Uterus (tissue), 2 donors: Measurements from ENCODE around the gene CD53.

Experiments
- POLR2A ChIP-seq, 2 donors: fragments of 450-650 bp; IDR thresholded peaks; one replicate each; pipeline ENCODE4 v1.6.1; 2016; ENCODE audit warnings: antibody characterized with exemption in 2 of 2, mild to moderate bottlenecking in 1 of 2, moderate library complexity in 1 of 2
- TF ChIP-seq, protein P1 (sequence below), 4 experiments: fragments of 200-600 bp in 2 of 4; fragments of 450-650 bp in 2 of 4; sonication (generic) in 2 of 4; IDR thresholded peaks; one replicate each; pipeline ENCODE4 v1.5.1; 2016 to 2019; ENCODE audit warnings: antibody characterized with exemption in 4 of 4, mild to moderate bottlenecking in 2 of 4, moderate library complexity in 1 of 4

DNA sequence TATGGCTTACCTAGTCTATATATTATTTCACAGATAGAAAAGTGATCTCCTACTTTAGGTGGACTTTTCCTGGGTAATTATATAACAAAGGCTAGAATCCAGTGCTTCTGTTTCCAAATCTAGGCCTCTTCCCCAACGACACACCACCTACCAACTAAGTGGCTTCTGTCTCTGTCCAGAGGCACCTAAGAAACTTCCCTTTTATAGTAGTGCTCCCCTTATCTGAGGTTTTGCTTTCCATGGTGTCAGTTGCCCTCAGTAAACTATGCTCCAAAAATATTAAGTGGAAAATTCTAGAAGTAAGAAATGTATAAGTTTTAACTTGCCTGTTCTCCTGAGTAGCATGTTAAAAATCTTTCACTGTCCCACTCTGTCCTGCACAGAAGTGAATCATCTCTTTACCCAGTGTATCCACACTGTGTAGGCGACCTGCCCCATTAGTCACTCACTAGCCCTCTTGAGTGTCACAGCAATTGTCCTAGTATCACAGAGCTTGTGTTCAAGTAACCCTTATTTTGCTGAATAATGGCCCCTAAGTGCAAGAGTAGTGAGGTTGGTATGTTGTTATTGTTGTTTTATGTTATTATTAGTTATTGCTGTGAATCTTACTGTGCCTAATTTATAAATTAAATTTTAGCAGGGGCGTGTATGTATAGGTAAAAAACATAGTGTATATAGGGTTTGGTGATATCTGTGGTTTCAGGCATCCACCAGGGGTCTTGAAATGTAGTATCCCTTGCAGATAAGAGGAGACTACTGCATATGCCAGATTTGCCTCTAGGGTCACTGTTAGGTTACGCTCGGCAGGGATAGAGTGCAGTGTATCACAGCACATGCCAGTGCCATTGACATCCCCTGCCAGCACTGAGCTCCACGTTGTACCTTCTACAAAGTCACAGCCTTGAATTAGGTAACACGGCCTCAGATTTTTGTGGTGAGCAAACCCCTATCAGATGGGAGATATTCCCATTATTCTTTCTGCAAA is 14.7 kb upstream of the CD53 start:
- TF ChIP-seq POLR2A (IDR thresholded peaks at IDR 0.05) = no peak
- TF ChIP-seq, protein P1, sequence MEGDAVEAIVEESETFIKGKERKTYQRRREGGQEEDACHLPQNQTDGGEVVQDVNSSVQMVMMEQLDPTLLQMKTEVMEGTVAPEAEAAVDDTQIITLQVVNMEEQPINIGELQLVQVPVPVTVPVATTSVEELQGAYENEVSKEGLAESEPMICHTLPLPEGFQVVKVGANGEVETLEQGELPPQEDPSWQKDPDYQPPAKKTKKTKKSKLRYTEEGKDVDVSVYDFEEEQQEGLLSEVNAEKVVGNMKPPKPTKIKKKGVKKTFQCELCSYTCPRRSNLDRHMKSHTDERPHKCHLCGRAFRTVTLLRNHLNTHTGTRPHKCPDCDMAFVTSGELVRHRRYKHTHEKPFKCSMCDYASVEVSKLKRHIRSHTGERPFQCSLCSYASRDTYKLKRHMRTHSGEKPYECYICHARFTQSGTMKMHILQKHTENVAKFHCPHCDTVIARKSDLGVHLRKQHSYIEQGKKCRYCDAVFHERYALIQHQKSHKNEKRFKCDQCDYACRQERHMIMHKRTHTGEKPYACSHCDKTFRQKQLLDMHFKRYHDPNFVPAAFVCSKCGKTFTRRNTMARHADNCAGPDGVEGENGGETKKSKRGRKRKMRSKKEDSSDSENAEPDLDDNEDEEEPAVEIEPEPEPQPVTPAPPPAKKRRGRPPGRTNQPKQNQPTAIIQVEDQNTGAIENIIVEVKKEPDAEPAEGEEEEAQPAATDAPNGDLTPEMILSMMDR (IDR thresholded peaks at IDR 0.05) = no peak
